Fibroblast of lung (primary cell): ENCODE measurements around the gene DUSP16. TPM values are rescaled to one million over a fixed set of nuclear protein-coding genes. Genes with fewer than 3 reads are reported as not detected.
A peak's percentile ranks its signal among the peaks of the same experiment; 100 is the strongest.

ENCODE experiments used
- DNase-seq, 2 donors: peaks; one replicate each; pipeline versions ENCODE4 v3.0.0 to v3.0.0-alpha.2; 2010; ENCODE audit warnings: low read depth in 2 of 2
- H2AFZ ChIP-seq: 2 replicates; pipeline ENCODE4 v1.5.1; 2012; ENCODE audit warnings: low read length, control low read depth, inconsistent platforms
- H3K27ac ChIP-seq: 2 replicates; pipeline ENCODE4 v1.5.1; 2011; ENCODE audit warnings: low read length, control low read depth; ENCODE audit not compliant: insufficient read depth
- H3K27me3 ChIP-seq: 2 replicates; pipeline ENCODE4 v1.5.1; 2011; ENCODE audit warnings: mild to moderate bottlenecking, low read length; ENCODE audit not compliant: control insufficient read depth, insufficient read depth
- H3K36me3 ChIP-seq: 2 replicates; pipeline ENCODE4 v1.5.1; 2011; ENCODE audit warnings: low read length; ENCODE audit not compliant: control insufficient read depth, insufficient read depth
- H3K4me1 ChIP-seq: 2 replicates; pipeline ENCODE4 v1.5.1; 2011; ENCODE audit warnings: low read length; ENCODE audit not compliant: control insufficient read depth, insufficient read depth; ENCODE audit errors: extremely low read depth
- H3K4me2 ChIP-seq: 2 replicates; pipeline ENCODE4 v1.5.1; 2011; ENCODE audit warnings: low read length, control low read depth; ENCODE audit not compliant: insufficient read depth; ENCODE audit errors: extremely low read depth
- H3K4me3 ChIP-seq, 4 experiments: fragments of 200-600 bp in 1 of 4; sonication (generic) in 1 of 4; replicated peaks in 1 of 4; 2 replicates each; pipeline ENCODE4 v1.5.1; 2011 to 2016; ENCODE audit warnings: low read length in 4 of 4, low read depth in 3 of 4, mild to moderate bottlenecking in 3 of 4, control low read depth in 2 of 4, inconsistent platforms in 1 of 4, mixed read lengths in 1 of 4; ENCODE audit not compliant: insufficient read depth in 1 of 4; ENCODE audit errors: control extremely low read depth in 1 of 4
- H3K79me2 ChIP-seq: 2 replicates; pipeline ENCODE4 v1.5.1; 2012; ENCODE audit warnings: mild to moderate bottlenecking, low read length, inconsistent platforms; ENCODE audit not compliant: control insufficient read depth, insufficient read depth
- H3K9ac ChIP-seq: 2 replicates; pipeline ENCODE4 v1.5.1; 2011; ENCODE audit warnings: mild to moderate bottlenecking, low read length, control low read depth; ENCODE audit not compliant: insufficient read depth
- H3K9me3 ChIP-seq: 2 replicates; pipeline ENCODE4 v1.5.1; 2012; ENCODE audit warnings: low read depth, low read length; ENCODE audit not compliant: control insufficient read depth, insufficient read depth
- H4K20me1 ChIP-seq: 2 replicates; pipeline ENCODE4 v1.5.1; 2011; ENCODE audit warnings: low read length; ENCODE audit not compliant: control insufficient read depth, insufficient read depth; ENCODE audit errors: extremely low read depth
- EZH2 ChIP-seq: IDR thresholded peaks from 2 replicates; pipeline ENCODE4 v1.5.1; 2012; ENCODE audit warnings: low read length, control low read depth, mild to moderate bottlenecking; ENCODE audit errors: missing control alignments
- polyA plus RNA-seq, 2 donors: library from polyadenylated mRNA; depleted of rRNA in 1 of 2; stranded (reverse) in 1 of 2; unstranded in 1 of 2; fragments of >200 nt; gene quantifications; 2 replicates each; pipeline ENCODE4 v1.2.1, GENCODE V29; 2011 to 2012; ENCODE audit warnings: missing spikeins in 1 of 2
- total RNA-seq: library from RNA; depleted of rRNA; stranded (reverse); fragments of >200 nt; gene quantifications from 2 replicates; pipeline ENCODE4 v1.2.1, GENCODE V29; 2014
- TF ChIP-seq, protein P1 (sequence below), 2 donors: IDR thresholded peaks in 1 of 2; conservative IDR thresholded peaks in 1 of 2; 1 replicate in 1 of 2; 2 replicates in 1 of 2; pipeline ENCODE4 v1.5.1; 2011 to 2012; ENCODE audit warnings: low read length in 2 of 2, control low read depth in 1 of 2, inconsistent platforms in 1 of 2, low read depth in 1 of 2, mild to moderate bottlenecking in 1 of 2

DUSP16 gene
- total and polyA plus RNA-seq, 2 donors (not counting 1 experiment from before 2014, with no cell fraction given), result 9.4 to 15.2 TPM

DNA sequence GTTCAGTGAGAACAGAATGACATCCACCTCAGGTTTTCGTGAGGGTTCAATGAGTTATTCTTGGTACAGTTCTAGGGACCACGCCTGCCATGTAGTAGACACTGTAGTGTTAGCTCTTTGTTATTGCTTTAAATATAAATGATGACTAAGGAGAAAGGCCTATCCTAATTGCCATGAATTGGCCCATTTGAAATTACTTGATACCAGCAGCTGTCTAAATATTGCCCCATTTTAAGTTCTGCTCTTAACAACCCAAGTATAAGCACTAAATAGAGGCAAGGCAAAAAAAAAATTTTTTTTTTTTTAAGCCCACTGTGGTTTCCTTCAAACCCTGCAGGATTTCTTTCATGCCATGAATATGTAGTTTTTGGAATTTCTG, 121.2 kb downstream of the DUSP16 start:
- H3K27ac ChIP-seq, result no peak overlapping the region

DNA sequence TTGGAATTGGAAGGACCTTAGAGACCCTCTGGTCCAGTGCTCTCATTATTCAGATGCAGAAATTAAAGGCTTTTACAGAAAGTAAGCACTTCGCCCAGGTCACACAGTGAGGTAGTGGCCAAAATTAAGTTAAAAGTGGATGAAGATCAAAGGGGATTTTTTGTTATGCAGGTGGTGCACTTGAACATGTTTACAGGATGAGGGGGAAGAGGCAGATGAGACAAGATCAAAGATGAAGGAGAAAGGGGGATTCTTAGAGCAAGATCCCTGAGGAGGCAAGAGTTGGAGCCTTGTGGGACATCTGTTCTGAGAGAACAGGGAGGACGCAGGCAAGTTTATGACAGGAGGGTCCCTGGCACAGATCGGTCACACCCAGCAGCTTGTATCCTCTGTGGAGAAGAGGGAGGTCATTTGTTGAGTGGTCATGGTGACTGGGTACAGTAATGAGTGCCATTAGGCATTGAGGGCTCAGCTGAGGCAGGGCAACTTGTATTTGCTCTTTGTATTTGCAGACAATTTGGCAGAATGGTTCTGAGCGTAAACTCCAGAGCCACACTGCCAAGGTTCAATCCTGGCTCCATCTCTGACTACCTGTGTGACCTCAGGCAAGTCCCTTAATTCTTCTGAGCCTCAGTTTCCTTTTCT, 121.8 kb downstream of the DUSP16 start:
- Histone ChIP-seq H3K4me1 (peaks cover 8% of the 10 kb centered on the region), H3K4me2 (no peak overlapping the region), H3K9ac (no peak overlapping the region), H3K79me2 (no peaks in the 10 kb centered on the region), H4K20me1 (no peaks in the 10 kb centered on the region), H3K27me3 (no peaks in the 10 kb centered on the region), H3K36me3 (no peaks in the 10 kb centered on the region), H3K4me3 (no peak overlapping the region), H3K9me3 (no peaks in the 10 kb centered on the region), H2AFZ (no peak overlapping the region), H3K27ac (no peak overlapping the region)
- no peak for DNase-seq
- no peak for TF ChIP-seq EZH2
- TF ChIP-seq, protein P1, sequence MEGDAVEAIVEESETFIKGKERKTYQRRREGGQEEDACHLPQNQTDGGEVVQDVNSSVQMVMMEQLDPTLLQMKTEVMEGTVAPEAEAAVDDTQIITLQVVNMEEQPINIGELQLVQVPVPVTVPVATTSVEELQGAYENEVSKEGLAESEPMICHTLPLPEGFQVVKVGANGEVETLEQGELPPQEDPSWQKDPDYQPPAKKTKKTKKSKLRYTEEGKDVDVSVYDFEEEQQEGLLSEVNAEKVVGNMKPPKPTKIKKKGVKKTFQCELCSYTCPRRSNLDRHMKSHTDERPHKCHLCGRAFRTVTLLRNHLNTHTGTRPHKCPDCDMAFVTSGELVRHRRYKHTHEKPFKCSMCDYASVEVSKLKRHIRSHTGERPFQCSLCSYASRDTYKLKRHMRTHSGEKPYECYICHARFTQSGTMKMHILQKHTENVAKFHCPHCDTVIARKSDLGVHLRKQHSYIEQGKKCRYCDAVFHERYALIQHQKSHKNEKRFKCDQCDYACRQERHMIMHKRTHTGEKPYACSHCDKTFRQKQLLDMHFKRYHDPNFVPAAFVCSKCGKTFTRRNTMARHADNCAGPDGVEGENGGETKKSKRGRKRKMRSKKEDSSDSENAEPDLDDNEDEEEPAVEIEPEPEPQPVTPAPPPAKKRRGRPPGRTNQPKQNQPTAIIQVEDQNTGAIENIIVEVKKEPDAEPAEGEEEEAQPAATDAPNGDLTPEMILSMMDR (conservative IDR thresholded peaks at IDR 0.05 in 1 of 2, IDR thresholded peaks at IDR 0.05 in 1 of 2; ENCODE audit: low read depth in 1 of 2, low read length in 2 of 2), result no peak

More for the DNA sequence above, 121.2 kb downstream of the DUSP16 start:
- no peak overlapping the region for H3K9ac ChIP-seq
- no peak overlapping the region for H3K4me2 ChIP-seq
- H3K79me2 ChIP-seq, result no peaks in the 10 kb centered on the region
- no peaks in the 10 kb centered on the region for H4K20me1 ChIP-seq
- H3K4me3 ChIP-seq, result no peak overlapping the region
- H3K36me3 ChIP-seq, result no peaks in the 10 kb centered on the region
- no peak overlapping the region for H2AFZ ChIP-seq
- H3K27me3 ChIP-seq, result no peaks in the 10 kb centered on the region
- peaks cover 8% of the 10 kb centered on the region for H3K4me1 ChIP-seq
- TF ChIP-seq, protein P1 (conservative IDR thresholded peaks at IDR 0.05 in 1 of 2, IDR thresholded peaks at IDR 0.05 in 1 of 2; ENCODE audit: low read depth in 1 of 2, low read length in 2 of 2), result no peak
- no peak for TF ChIP-seq EZH2
- H3K9me3 ChIP-seq, result no peaks in the 10 kb centered on the region
- DNase-seq, result no peak

DNA sequence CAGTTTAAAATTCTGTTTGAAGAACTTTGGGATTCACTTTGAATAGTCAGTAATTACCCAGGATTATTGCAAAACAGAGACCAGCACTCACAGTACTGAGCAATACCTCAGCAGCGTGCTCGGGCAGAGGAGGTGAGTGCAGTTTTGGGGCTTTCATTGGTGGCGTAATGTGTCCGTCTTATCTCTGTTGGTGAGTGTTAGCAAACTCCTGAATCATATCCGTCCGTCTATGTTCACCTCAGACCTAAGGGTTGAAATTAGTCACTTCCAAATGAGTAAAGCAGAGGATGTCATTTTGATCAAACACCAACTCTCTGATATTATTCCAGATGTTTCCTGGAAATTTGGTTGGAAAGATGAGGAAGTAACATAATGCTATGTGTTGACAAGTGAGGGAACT, 123.0 kb downstream of the DUSP16 start:
- Histone ChIP-seq H3K4me3 (no peak overlapping the region), H3K27ac (no peak overlapping the region), H2AFZ (no peak overlapping the region), H3K9me3 (no peaks in the 10 kb centered on the region), H3K27me3 (no peaks in the 10 kb centered on the region), H3K4me1 (peaks cover 8% of the 10 kb centered on the region), H4K20me1 (no peaks in the 10 kb centered on the region), H3K4me2 (no peak overlapping the region), H3K9ac (no peak overlapping the region), H3K79me2 (no peaks in the 10 kb centered on the region), H3K36me3 (no peaks in the 10 kb centered on the region)
- peak; percentile 79 for DNase-seq
- TF ChIP-seq EZH2, result no peak
